ENCODE measurements around the gene TTLL7. TPM values are rescaled to one million over a fixed set of nuclear protein-coding genes. Genes with fewer than 3 reads are reported as not detected.

Gene TTLL7
- total RNA-seq, 1 experiment from 2014 or later: 7.9 TPM

DNA sequence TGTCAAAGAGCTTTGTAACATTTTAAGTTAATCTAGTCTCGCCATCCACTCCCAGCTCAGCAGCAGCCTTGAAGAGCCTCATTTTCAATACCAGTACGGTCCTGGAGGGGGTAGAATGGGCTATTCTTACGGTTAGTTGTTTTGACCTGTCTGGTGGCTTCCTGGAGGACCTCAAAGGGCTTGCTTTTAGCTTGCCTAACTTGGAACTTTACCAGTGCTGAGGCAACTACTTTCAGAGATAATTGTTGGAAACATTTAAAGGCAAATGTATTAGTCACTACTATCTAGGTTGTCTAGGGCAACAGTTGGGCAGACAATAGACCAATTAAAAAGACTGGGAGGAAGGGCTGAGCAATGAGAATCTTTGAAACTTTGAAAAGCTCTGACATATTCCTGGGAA is 56.0 kb downstream of the TTLL7 start:
- Mint-ChIP-seq H3K9me3 (peaks cover 18% of the 10 kb centered on the region), H3K4me1 (no peaks in the 10 kb centered on the region), H3K27ac (no peak overlapping the region), H3K4me3 (no peak overlapping the region), H3K36me3 (peaks cover 9% of the 10 kb centered on the region), H3K27me3 (ENCODE audit: low read depth) (no peaks in the 10 kb centered on the region)
- DNase-seq (ENCODE audit: low spot score) (no peak), ATAC-seq (peak; percentile 89)
- POLR2A ChIA-PET: no interaction called here
- TF ChIP-seq, protein P1, sequence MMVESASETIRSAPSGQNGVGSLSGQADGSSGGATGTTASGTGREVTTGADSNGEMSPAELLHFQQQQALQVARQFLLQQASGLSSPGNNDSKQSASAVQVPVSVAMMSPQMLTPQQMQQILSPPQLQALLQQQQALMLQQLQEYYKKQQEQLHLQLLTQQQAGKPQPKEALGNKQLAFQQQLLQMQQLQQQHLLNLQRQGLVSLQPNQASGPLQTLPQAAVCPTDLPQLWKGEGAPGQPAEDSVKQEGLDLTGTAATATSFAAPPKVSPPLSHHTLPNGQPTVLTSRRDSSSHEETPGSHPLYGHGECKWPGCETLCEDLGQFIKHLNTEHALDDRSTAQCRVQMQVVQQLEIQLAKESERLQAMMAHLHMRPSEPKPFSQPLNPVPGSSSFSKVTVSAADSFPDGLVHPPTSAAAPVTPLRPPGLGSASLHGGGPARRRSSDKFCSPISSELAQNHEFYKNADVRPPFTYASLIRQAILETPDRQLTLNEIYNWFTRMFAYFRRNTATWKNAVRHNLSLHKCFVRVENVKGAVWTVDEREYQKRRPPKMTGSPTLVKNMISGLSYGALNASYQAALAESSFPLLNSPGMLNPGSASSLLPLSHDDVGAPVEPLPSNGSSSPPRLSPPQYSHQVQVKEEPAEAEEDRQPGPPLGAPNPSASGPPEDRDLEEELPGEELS (CRISPR knock-in tag; IDR thresholded peaks at IDR 0.05): no peak
- TF ChIP-seq SP1 (CRISPR knock-in tag; conservative IDR thresholded peaks at IDR 0.05) (no peak), GABPB1 (CRISPR knock-in tag; IDR thresholded peaks at IDR 0.05) (no peak), JAZF1 (CRISPR knock-in tag; IDR thresholded peaks at IDR 0.05) (no peak), TEAD4 (CRISPR knock-in tag; IDR thresholded peaks at IDR 0.05) (no peak), FOXK1 (CRISPR knock-in tag; IDR thresholded peaks at IDR 0.05) (no peak), ZNF138 (CRISPR knock-in tag; conservative IDR thresholded peaks at IDR 0.05) (no peak), ETV6 (CRISPR knock-in tag; IDR thresholded peaks at IDR 0.05) (no peak), RELA (CRISPR knock-in tag; IDR thresholded peaks at IDR 0.05; ENCODE audit: borderline replicate concordance) (no peak), NFE2L1 (CRISPR knock-in tag; IDR thresholded peaks at IDR 0.05) (no peak), NR2C2 (CRISPR knock-in tag; IDR thresholded peaks at IDR 0.05) (no peak)
- TF ChIP-seq, protein P2, sequence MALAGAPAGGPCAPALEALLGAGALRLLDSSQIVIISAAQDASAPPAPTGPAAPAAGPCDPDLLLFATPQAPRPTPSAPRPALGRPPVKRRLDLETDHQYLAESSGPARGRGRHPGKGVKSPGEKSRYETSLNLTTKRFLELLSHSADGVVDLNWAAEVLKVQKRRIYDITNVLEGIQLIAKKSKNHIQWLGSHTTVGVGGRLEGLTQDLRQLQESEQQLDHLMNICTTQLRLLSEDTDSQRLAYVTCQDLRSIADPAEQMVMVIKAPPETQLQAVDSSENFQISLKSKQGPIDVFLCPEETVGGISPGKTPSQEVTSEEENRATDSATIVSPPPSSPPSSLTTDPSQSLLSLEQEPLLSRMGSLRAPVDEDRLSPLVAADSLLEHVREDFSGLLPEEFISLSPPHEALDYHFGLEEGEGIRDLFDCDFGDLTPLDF (CRISPR knock-in tag; IDR thresholded peaks at IDR 0.05): no peak
- TF ChIP-seq, protein P3, sequence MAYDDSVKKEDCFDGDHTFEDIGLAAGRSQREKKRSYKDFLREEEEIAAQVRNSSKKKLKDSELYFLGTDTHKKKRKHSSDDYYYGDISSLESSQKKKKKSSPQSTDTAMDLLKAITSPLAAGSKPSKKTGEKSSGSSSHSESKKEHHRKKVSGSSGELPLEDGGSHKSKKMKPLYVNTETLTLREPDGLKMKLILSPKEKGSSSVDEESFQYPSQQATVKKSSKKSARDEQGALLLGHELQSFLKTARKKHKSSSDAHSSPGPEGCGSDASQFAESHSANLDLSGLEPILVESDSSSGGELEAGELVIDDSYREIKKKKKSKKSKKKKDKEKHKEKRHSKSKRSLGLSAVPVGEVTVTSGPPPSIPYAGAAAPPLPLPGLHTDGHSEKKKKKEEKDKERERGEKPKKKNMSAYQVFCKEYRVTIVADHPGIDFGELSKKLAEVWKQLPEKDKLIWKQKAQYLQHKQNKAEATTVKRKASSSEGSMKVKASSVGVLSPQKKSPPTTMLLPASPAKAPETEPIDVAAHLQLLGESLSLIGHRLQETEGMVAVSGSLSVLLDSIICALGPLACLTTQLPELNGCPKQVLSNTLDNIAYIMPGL (CRISPR knock-in tag; IDR thresholded peaks at IDR 0.05): no peak
- TF ChIP-seq, protein P4, sequence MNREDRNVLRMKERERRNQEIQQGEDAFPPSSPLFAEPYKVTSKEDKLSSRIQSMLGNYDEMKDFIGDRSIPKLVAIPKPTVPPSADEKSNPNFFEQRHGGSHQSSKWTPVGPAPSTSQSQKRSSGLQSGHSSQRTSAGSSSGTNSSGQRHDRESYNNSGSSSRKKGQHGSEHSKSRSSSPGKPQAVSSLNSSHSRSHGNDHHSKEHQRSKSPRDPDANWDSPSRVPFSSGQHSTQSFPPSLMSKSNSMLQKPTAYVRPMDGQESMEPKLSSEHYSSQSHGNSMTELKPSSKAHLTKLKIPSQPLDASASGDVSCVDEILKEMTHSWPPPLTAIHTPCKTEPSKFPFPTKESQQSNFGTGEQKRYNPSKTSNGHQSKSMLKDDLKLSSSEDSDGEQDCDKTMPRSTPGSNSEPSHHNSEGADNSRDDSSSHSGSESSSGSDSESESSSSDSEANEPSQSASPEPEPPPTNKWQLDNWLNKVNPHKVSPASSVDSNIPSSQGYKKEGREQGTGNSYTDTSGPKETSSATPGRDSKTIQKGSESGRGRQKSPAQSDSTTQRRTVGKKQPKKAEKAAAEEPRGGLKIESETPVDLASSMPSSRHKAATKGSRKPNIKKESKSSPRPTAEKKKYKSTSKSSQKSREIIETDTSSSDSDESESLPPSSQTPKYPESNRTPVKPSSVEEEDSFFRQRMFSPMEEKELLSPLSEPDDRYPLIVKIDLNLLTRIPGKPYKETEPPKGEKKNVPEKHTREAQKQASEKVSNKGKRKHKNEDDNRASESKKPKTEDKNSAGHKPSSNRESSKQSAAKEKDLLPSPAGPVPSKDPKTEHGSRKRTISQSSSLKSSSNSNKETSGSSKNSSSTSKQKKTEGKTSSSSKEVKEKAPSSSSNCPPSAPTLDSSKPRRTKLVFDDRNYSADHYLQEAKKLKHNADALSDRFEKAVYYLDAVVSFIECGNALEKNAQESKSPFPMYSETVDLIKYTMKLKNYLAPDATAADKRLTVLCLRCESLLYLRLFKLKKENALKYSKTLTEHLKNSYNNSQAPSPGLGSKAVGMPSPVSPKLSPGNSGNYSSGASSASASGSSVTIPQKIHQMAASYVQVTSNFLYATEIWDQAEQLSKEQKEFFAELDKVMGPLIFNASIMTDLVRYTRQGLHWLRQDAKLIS (CRISPR knock-in tag; IDR thresholded peaks at IDR 0.05; ENCODE audit: borderline replicate concordance): no peak
- TF ChIP-seq, protein P5, sequence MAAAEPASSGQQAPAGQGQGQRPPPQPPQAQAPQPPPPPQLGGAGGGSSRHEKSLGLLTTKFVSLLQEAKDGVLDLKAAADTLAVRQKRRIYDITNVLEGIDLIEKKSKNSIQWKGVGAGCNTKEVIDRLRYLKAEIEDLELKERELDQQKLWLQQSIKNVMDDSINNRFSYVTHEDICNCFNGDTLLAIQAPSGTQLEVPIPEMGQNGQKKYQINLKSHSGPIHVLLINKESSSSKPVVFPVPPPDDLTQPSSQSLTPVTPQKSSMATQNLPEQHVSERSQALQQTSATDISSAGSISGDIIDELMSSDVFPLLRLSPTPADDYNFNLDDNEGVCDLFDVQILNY (CRISPR knock-in tag; IDR thresholded peaks at IDR 0.05): no peak
- TF ChIP-seq, protein P6, sequence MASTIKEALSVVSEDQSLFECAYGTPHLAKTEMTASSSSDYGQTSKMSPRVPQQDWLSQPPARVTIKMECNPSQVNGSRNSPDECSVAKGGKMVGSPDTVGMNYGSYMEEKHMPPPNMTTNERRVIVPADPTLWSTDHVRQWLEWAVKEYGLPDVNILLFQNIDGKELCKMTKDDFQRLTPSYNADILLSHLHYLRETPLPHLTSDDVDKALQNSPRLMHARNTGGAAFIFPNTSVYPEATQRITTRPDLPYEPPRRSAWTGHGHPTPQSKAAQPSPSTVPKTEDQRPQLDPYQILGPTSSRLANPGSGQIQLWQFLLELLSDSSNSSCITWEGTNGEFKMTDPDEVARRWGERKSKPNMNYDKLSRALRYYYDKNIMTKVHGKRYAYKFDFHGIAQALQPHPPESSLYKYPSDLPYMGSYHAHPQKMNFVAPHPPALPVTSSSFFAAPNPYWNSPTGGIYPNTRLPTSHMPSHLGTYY (CRISPR knock-in tag; IDR thresholded peaks at IDR 0.05): no peak
- TF ChIP-seq, protein P7, sequence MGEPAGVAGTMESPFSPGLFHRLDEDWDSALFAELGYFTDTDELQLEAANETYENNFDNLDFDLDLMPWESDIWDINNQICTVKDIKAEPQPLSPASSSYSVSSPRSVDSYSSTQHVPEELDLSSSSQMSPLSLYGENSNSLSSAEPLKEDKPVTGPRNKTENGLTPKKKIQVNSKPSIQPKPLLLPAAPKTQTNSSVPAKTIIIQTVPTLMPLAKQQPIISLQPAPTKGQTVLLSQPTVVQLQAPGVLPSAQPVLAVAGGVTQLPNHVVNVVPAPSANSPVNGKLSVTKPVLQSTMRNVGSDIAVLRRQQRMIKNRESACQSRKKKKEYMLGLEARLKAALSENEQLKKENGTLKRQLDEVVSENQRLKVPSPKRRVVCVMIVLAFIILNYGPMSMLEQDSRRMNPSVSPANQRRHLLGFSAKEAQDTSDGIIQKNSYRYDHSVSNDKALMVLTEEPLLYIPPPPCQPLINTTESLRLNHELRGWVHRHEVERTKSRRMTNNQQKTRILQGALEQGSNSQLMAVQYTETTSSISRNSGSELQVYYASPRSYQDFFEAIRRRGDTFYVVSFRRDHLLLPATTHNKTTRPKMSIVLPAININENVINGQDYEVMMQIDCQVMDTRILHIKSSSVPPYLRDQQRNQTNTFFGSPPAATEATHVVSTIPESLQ (CRISPR knock-in tag; IDR thresholded peaks at IDR 0.05): no peak
- TF ChIP-seq, protein P8, sequence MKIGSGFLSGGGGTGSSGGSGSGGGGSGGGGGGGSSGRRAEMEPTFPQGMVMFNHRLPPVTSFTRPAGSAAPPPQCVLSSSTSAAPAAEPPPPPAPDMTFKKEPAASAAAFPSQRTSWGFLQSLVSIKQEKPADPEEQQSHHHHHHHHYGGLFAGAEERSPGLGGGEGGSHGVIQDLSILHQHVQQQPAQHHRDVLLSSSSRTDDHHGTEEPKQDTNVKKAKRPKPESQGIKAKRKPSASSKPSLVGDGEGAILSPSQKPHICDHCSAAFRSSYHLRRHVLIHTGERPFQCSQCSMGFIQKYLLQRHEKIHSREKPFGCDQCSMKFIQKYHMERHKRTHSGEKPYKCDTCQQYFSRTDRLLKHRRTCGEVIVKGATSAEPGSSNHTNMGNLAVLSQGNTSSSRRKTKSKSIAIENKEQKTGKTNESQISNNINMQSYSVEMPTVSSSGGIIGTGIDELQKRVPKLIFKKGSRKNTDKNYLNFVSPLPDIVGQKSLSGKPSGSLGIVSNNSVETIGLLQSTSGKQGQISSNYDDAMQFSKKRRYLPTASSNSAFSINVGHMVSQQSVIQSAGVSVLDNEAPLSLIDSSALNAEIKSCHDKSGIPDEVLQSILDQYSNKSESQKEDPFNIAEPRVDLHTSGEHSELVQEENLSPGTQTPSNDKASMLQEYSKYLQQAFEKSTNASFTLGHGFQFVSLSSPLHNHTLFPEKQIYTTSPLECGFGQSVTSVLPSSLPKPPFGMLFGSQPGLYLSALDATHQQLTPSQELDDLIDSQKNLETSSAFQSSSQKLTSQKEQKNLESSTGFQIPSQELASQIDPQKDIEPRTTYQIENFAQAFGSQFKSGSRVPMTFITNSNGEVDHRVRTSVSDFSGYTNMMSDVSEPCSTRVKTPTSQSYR (CRISPR knock-in tag; IDR thresholded peaks at IDR 0.05): no peak
- TF ChIP-seq, protein P9, sequence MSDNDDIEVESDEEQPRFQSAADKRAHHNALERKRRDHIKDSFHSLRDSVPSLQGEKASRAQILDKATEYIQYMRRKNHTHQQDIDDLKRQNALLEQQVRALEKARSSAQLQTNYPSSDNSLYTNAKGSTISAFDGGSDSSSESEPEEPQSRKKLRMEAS (CRISPR knock-in tag; IDR thresholded peaks at IDR 0.05): no peak
- CTCF ChIA-PET: interaction anchor here (0.6 to 1.3 kb wide), 6 partner anchors 9 to 868 kb away, joined by 3 to 5 read pairs (median 4); no protein-coding TSS in a partner anchor

Measured in WTC11 (cell line).